ENCODE measurements around the gene ATP8B1.
"Not testable (repeated sequence)": the region's sequence is repeated elsewhere in the genome, so short reads cannot be mapped to it uniquely, and the experiment has no call there.

ATP8B1 gene

GRCh38 chr18:57803103-57803969, at the start of gene ATP8B1:
Gene ATP8B1 (minus strand): TSS chr18:57803315. CDS start chr18:57731807, 71,508 bp downstream.
- H3K79me2 ChIP-seq (ENCODE audit: insufficient read depth, low read length): no peaks in the 10 kb centered on the region
- DNase-seq: no peak

GRCh38 chr18:57850063-57850462, 46.9 kb upstream of the ATP8B1 start:
- H4K20me1 ChIP-seq (ENCODE audit: insufficient read depth, low read length): no peaks in the 10 kb centered on the region
- TF ChIP-seq EZH2 (IDR thresholded peaks at IDR 0.05; ENCODE audit: borderline replicate concordance, low read depth, low read length, severe bottlenecking) (no peak), CTCF (IDR thresholded peaks at IDR 0.05; ENCODE audit: borderline replicate concordance, extremely low read depth, low read length, poor library complexity, severe bottlenecking) (no peak)
- H3K4me3 ChIP-seq (ENCODE audit: low read depth in 1 of 2, low read length in 2 of 2): no peak overlapping the region
- H3K4me1 ChIP-seq (ENCODE audit: insufficient read depth, low read length): no peaks in the 10 kb centered on the region
- no peaks in the 10 kb centered on the region for H3K36me3 ChIP-seq (ENCODE audit: insufficient read depth, low read length)
- no peak for ATAC-seq (ENCODE audit: insufficient read depth, low read depth)
- H3K9me3 ChIP-seq (ENCODE audit: insufficient read depth, low read length, severe bottlenecking): no peaks in the 10 kb centered on the region
- H3K27ac ChIP-seq (ENCODE audit: low read length): no peak overlapping the region
- H3K79me2 ChIP-seq (ENCODE audit: insufficient read depth, low read length): no peaks in the 10 kb centered on the region
- H3K9ac ChIP-seq (ENCODE audit: low read depth, low read length): no peak overlapping the region
- H2AFZ ChIP-seq (ENCODE audit: low read depth, low read length): no peak overlapping the region
- no peaks in the 10 kb centered on the region for H3K27me3 ChIP-seq (ENCODE audit: insufficient read depth, low read length, poor library complexity)
- no peak overlapping the region for H3K4me2 ChIP-seq (ENCODE audit: insufficient read depth, low read length)
- no peak for DNase-seq

More at GRCh38 chr18:57803103-57803969, at the start of gene ATP8B1:
- no peak for TF ChIP-seq CTCF (IDR thresholded peaks at IDR 0.05; ENCODE audit: borderline replicate concordance, extremely low read depth, low read length, poor library complexity, severe bottlenecking)
- no peak for TF ChIP-seq EZH2 (IDR thresholded peaks at IDR 0.05; ENCODE audit: borderline replicate concordance, low read depth, low read length, severe bottlenecking)
- Histone ChIP-seq H3K4me1 (ENCODE audit: insufficient read depth, low read length) (no peaks in the 10 kb centered on the region), H2AFZ (ENCODE audit: low read depth, low read length) (no peak within 1 kb of the TSS), H3K27me3 (ENCODE audit: insufficient read depth, low read length, poor library complexity) (peaks cover 3% of the 10 kb centered on the region), H3K4me3 (ENCODE audit: low read depth in 1 of 2, low read length in 2 of 2) (no peak within 1 kb of the TSS), H3K9ac (ENCODE audit: low read depth, low read length) (no peak within 1 kb of the TSS), H3K9me3 (ENCODE audit: insufficient read depth, low read length, severe bottlenecking) (no peaks in the 10 kb centered on the region), H4K20me1 (ENCODE audit: insufficient read depth, low read length) (no peaks in the 10 kb centered on the region), H3K27ac (ENCODE audit: low read length) (no peak within 1 kb of the TSS), H3K4me2 (ENCODE audit: insufficient read depth, low read length) (peak within 1 kb of the TSS; percentile 27; the same call in 1 of the 2 replicates), H3K36me3 (ENCODE audit: insufficient read depth, low read length) (no peaks in the 10 kb centered on the region)
- no peak for ATAC-seq (ENCODE audit: insufficient read depth, low read depth)

- not testable (repeated sequence) for DNase-seq; H3K4me3 ChIP-seq (ENCODE audit: low read depth in 1 of 2, low read length in 2 of 2); H3K27ac ChIP-seq (ENCODE audit: low read length); H3K27me3 ChIP-seq (ENCODE audit: insufficient read depth, low read length, poor library complexity); H3K4me2 ChIP-seq (ENCODE audit: insufficient read depth, low read length); H4K20me1 ChIP-seq (ENCODE audit: insufficient read depth, low read length); H3K9ac ChIP-seq (ENCODE audit: low read depth, low read length); H3K4me1 ChIP-seq (ENCODE audit: insufficient read depth, low read length); H2AFZ ChIP-seq (ENCODE audit: low read depth, low read length); H3K79me2 ChIP-seq (ENCODE audit: insufficient read depth, low read length); H3K36me3 ChIP-seq (ENCODE audit: insufficient read depth, low read length); ATAC-seq (ENCODE audit: insufficient read depth, low read depth); H3K9me3 ChIP-seq (ENCODE audit: insufficient read depth, low read length, severe bottlenecking)
These were observed 45.3 kb upstream of the ATP8B1 start for GRCh38 chr18:57848374-57848773.

DNA sequence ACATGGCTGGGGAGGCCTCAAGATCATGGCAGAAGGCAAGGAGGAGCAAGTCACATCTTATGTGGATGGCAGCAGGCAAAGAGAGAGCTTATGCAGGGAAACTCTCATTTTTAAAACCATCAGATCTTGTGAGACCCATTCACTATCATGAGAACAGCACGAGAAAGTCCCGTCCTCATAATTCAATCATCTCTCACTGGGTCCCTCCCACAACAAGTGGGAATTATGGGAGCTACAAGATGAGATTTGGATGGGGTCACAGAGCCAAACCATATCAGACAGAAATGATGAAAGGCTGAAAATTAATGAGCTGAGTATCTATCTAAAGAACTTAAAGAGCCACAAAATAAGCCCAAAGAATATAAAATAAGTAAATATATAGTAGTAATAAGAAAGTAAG, 44.3 kb upstream of the ATP8B1 start:
- not testable (repeated sequence) for H3K4me1 ChIP-seq (ENCODE audit: insufficient read depth, low read length); H3K36me3 ChIP-seq (ENCODE audit: insufficient read depth, low read length); H4K20me1 ChIP-seq (ENCODE audit: insufficient read depth, low read length); H2AFZ ChIP-seq (ENCODE audit: low read depth, low read length); H3K4me3 ChIP-seq (ENCODE audit: low read depth in 1 of 2, low read length in 2 of 2); H3K9me3 ChIP-seq (ENCODE audit: insufficient read depth, low read length, severe bottlenecking); H3K4me2 ChIP-seq (ENCODE audit: insufficient read depth, low read length); H3K27ac ChIP-seq (ENCODE audit: low read length); H3K79me2 ChIP-seq (ENCODE audit: insufficient read depth, low read length); H3K9ac ChIP-seq (ENCODE audit: low read depth, low read length); ATAC-seq (ENCODE audit: insufficient read depth, low read depth); DNase-seq; H3K27me3 ChIP-seq (ENCODE audit: insufficient read depth, low read length, poor library complexity)

Data from DND-41 (cell line).